ENCODE measurements around the gene LY6G6C.

LY6G6C gene

GRCh38 chr6:31706599-31706998, 14.9 kb downstream of the LY6G6C start, which contains the start of gene LY6G6F:
LY6G6F (plus strand) TSS chr6:31706866; CDS start chr6:31706907, 41 bp downstream.
- DNase-seq (ENCODE audit: low read depth in 2 of 2): no peak

GRCh38 chr6:31705931-31706330, 15.6 kb downstream of the LY6G6C start:
- no peak for DNase-seq (ENCODE audit: low read depth in 2 of 2)

- peak; percentile 90 to 98 for DNase-seq (ENCODE audit: low read depth in 2 of 2)
Measured at GRCh38 chr6:31702819-31703716, 18.5 kb downstream of the LY6G6C start, which contains the start of gene ABHD16A. ABHD16A (minus strand) TSS chr6:31703324; CDS start chr6:31703281, 43 bp downstream.

GRCh38 chr6:31702405-31702818, 19.1 kb downstream of the LY6G6C start:
- DNase-seq (ENCODE audit: low read depth in 2 of 2): peak in 1 of 2 experiments; percentile 24

GRCh38 chr6:31701666-31702404, 19.7 kb downstream of the LY6G6C start:
- DNase-seq (ENCODE audit: low read depth in 2 of 2): no peak

- DNase-seq (ENCODE audit: low read depth in 2 of 2): no peak
Measured at GRCh38 chr6:31700740-31701401, 20.7 kb downstream of the LY6G6C start.

- DNase-seq (ENCODE audit: low read depth in 2 of 2): no peak
Measured at GRCh38 chr6:31697555-31697954, 24.0 kb downstream of the LY6G6C start.

GRCh38 chr6:31693535-31693934, 28.0 kb downstream of the LY6G6C start:
- no peak for DNase-seq (ENCODE audit: low read depth in 2 of 2)

- DNase-seq (ENCODE audit: low read depth in 2 of 2): no peak
Measured at GRCh38 chr6:31692886-31693285, 28.7 kb downstream of the LY6G6C start.

- no peak for DNase-seq (ENCODE audit: low read depth in 2 of 2)
Measured at GRCh38 chr6:31692353-31692752, 29.2 kb downstream of the LY6G6C start.

GRCh38 chr6:31691564-31692108, 29.9 kb downstream of the LY6G6C start:
- no peak for DNase-seq (ENCODE audit: low read depth in 2 of 2)

- no peak for DNase-seq (ENCODE audit: low read depth in 2 of 2)
Measured at GRCh38 chr6:31691078-31691463, 30.5 kb downstream of the LY6G6C start.

GRCh38 chr6:31690231-31691077, 31.1 kb downstream of the LY6G6C start:
- DNase-seq (ENCODE audit: low read depth in 2 of 2): no peak

- DNase-seq (ENCODE audit: low read depth in 2 of 2): no peak
Measured at GRCh38 chr6:31689249-31690110, 32.1 kb downstream of the LY6G6C start.

GRCh38 chr6:31687860-31688693, 33.5 kb downstream of the LY6G6C start:
- DNase-seq (ENCODE audit: low read depth in 2 of 2): no peak

GRCh38 chr6:31687321-31687720, 34.2 kb downstream of the LY6G6C start:
- DNase-seq (ENCODE audit: low read depth in 2 of 2): no peak

- DNase-seq (ENCODE audit: low read depth in 2 of 2): no peak
Measured at GRCh38 chr6:31686483-31686882, 35.1 kb downstream of the LY6G6C start.

GRCh38 chr6:31683591-31683990, 38.0 kb downstream of the LY6G6C start:
- DNase-seq (ENCODE audit: low read depth in 2 of 2): no peak

GRCh38 chr6:31681135-31681671, 40.3 kb downstream of the LY6G6C start:
- DNase-seq (ENCODE audit: low read depth in 2 of 2): peak in 1 of 2 experiments; percentile 39

Data from stimulated activated CD4-positive, alpha-beta T cell treated with anti-CD3 and anti-CD28 coated beads, Interleukin-12 subunit alpha, Interleukin-12 subunit beta, amount 100 ng/mL, for 24 hours (primary cell).